HK-2 (cell line): ENCODE measurements around the gene USP17L27.
"Not testable (repeated sequence)": the region's sequence is repeated elsewhere in the genome, so short reads cannot be mapped to it uniquely, and the experiment has no call there.

ENCODE experiments used
- DNase-seq: peaks from one replicate; pipeline ENCODE4 v3.0.0-alpha.2; 2018; ENCODE audit not compliant: unreplicated experiment

Gene USP17L27

GRCh38 chr4:9343848-9344247 is at the start of gene USP17L27:
USP17L27 (plus strand) TSS chr4:9344148; CDS start chr4:9344148, 0 bp downstream.
- not testable (repeated sequence) for DNase-seq

GRCh38 chr4:9324191-9324590 is 19.8 kb upstream of the USP17L27 start:
- DNase-seq: not testable (repeated sequence)

- DNase-seq: not testable (repeated sequence)
Measured at GRCh38 chr4:9324865-9325264, 19.1 kb upstream of the USP17L27 start, which contains the start of gene USP17L24. USP17L24 (plus strand) TSS chr4:9325165; CDS start chr4:9325165, 0 bp downstream.

- DNase-seq: not testable (repeated sequence)
Measured at GRCh38 chr4:9329611-9330010, 14.3 kb upstream of the USP17L27 start, which contains the start of gene USP17L25. USP17L25 (plus strand) TSS chr4:9329911; CDS start chr4:9329911, 0 bp downstream.

- not testable (repeated sequence) for DNase-seq
Measured at GRCh38 chr4:9334358-9334757, 9.6 kb upstream of the USP17L27 start, which contains the start of gene USP17L26. USP17L26 (plus strand) TSS chr4:9334658; CDS start chr4:9334658, 0 bp downstream.

- DNase-seq: not testable (repeated sequence)
Measured at GRCh38 chr4:9339103-9339502, 4.8 kb upstream of the USP17L27 start, which contains the start of gene USP17L5. USP17L5 (plus strand) TSS chr4:9339403; CDS start chr4:9339403, 0 bp downstream.

- not testable (repeated sequence) for DNase-seq
Measured at GRCh38 chr4:9348593-9348992, 4.6 kb downstream of the USP17L27 start, which contains the start of gene USP17L28. USP17L28 (plus strand) TSS chr4:9348893; CDS start chr4:9348893, 0 bp downstream.

- not testable (repeated sequence) for DNase-seq
Measured at GRCh38 chr4:9350866-9351265, 6.9 kb downstream of the USP17L27 start.

GRCh38 chr4:9353338-9353737 is 9.4 kb downstream of the USP17L27 start, which contains the start of gene USP17L29:
USP17L29 (plus strand) TSS chr4:9353638; CDS start chr4:9353638, 0 bp downstream.
- not testable (repeated sequence) for DNase-seq

GRCh38 chr4:9362829-9363228 is 18.9 kb downstream of the USP17L27 start, which contains the start of gene USP17L30:
USP17L30 (plus strand) TSS chr4:9363129; CDS start chr4:9363129, 0 bp downstream.
- DNase-seq: not testable (repeated sequence)

GRCh38 chr4:9379881-9380280 is 35.9 kb downstream of the USP17L27 start:
- not testable (repeated sequence) for DNase-seq

- not testable (repeated sequence) for DNase-seq
Measured at GRCh38 chr4:9381012-9381534, 37.1 kb downstream of the USP17L27 start.

- no peak for DNase-seq
Measured at GRCh38 chr4:9384126-9384525, 40.2 kb downstream of the USP17L27 start.

GRCh38 chr4:9389001-9389400 is 45.1 kb downstream of the USP17L27 start:
- DNase-seq: not testable (repeated sequence)
